Chondrocyte (in vitro differentiated cells): ENCODE measurements around the gene OBP2B. TPM values are rescaled to one million over a fixed set of nuclear protein-coding genes. Genes with fewer than 3 reads are reported as not detected.
"Not testable (repeated sequence)": the region's sequence is repeated elsewhere in the genome, so short reads cannot be mapped to it uniquely, and the experiment has no call there.

Experiments
- DNase-seq: peaks from one replicate; pipeline ENCODE4 v3.0.0; 2021; ENCODE audit warnings: mixed read lengths, low spot score
- H3K27ac Mint-ChIP-seq: one replicate; pipeline ENCODE4 v1.8.0; 2021; ENCODE audit warnings: mild to moderate bottlenecking, moderate library complexity, mixed read lengths; ENCODE audit not compliant: unreplicated experiment
- H3K27me3 Mint-ChIP-seq: 2 replicates; pipeline ENCODE4 v1.8.0; 2021; ENCODE audit warnings: low read depth, mixed read lengths
- H3K36me3 Mint-ChIP-seq: 2 replicates; pipeline ENCODE4 v1.8.0; 2021; ENCODE audit warnings: low read depth, mixed read lengths
- H3K4me1 Mint-ChIP-seq: 2 replicates; pipeline ENCODE4 v1.8.0; 2021; ENCODE audit warnings: low read depth, mild to moderate bottlenecking, mixed read lengths
- H3K4me3 Mint-ChIP-seq: one replicate; pipeline ENCODE4 v1.8.0; 2021; ENCODE audit warnings: mild to moderate bottlenecking, moderate library complexity, mixed read lengths; ENCODE audit not compliant: unreplicated experiment
- H3K9me3 Mint-ChIP-seq: 2 replicates; pipeline ENCODE4 v1.8.0; 2021; ENCODE audit warnings: low read depth, mixed read lengths
- total RNA-seq: library from RNA; stranded (reverse); gene quantifications from 3 replicates; pipeline ENCODE4 v1.2.1, GENCODE V29; 2021
- TF ChIP-seq, protein P1 (sequence below): fragments of 200-600 bp; sonication (generic); IDR thresholded peaks from 2 replicates; pipeline ENCODE4 v1.5.0; 2021; ENCODE audit warnings: antibody characterized with exemption, mild to moderate bottlenecking, moderate library complexity

Gene OBP2B
- total RNA-seq, 1 donor from 2014 or later: not detected

- DNase-seq: peak; percentile 86
- no peaks in the 10 kb centered on the region for H3K36me3 Mint-ChIP-seq
- H3K27me3 Mint-ChIP-seq: peaks cover 29% of the 10 kb centered on the region
- no peak overlapping the region for H3K27ac Mint-ChIP-seq
- no peaks in the 10 kb centered on the region for H3K4me1 Mint-ChIP-seq
- no peaks in the 10 kb centered on the region for H3K9me3 Mint-ChIP-seq
- no peak overlapping the region for H3K4me3 Mint-ChIP-seq
- TF ChIP-seq, protein P1, sequence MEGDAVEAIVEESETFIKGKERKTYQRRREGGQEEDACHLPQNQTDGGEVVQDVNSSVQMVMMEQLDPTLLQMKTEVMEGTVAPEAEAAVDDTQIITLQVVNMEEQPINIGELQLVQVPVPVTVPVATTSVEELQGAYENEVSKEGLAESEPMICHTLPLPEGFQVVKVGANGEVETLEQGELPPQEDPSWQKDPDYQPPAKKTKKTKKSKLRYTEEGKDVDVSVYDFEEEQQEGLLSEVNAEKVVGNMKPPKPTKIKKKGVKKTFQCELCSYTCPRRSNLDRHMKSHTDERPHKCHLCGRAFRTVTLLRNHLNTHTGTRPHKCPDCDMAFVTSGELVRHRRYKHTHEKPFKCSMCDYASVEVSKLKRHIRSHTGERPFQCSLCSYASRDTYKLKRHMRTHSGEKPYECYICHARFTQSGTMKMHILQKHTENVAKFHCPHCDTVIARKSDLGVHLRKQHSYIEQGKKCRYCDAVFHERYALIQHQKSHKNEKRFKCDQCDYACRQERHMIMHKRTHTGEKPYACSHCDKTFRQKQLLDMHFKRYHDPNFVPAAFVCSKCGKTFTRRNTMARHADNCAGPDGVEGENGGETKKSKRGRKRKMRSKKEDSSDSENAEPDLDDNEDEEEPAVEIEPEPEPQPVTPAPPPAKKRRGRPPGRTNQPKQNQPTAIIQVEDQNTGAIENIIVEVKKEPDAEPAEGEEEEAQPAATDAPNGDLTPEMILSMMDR: no peak
These were observed 37.7 kb downstream of the OBP2B start for GRCh38 chr9:133171161-133171961.

DNA sequence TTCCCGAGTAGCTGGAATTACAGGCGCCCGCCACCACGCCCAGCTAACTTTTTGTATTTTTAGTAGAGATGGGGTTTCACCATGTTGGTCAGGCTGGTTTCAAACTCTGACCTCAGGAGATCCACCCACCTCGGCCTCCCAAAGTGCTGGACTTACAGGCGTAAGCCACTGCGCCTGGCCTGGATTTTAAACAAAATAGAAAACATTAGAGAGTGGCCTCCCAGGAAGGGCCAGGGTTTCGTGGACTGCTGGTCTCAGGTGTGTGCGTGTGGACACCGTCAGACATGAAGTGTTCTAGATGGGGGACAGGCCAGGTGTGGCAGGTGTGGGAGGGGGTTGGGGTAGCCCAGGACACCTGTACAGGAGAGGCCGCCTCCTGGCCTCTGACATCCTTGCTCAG is 38.3 kb downstream of the OBP2B start:
- no peaks in the 10 kb centered on the region for H3K36me3 Mint-ChIP-seq
- no peak overlapping the region for H3K27ac Mint-ChIP-seq
- peaks cover 24% of the 10 kb centered on the region for H3K27me3 Mint-ChIP-seq
- DNase-seq: peak; percentile 49
- H3K4me3 Mint-ChIP-seq: no peak overlapping the region
- H3K4me1 Mint-ChIP-seq: no peaks in the 10 kb centered on the region
- TF ChIP-seq, protein P1: no peak
- no peaks in the 10 kb centered on the region for H3K9me3 Mint-ChIP-seq

DNA sequence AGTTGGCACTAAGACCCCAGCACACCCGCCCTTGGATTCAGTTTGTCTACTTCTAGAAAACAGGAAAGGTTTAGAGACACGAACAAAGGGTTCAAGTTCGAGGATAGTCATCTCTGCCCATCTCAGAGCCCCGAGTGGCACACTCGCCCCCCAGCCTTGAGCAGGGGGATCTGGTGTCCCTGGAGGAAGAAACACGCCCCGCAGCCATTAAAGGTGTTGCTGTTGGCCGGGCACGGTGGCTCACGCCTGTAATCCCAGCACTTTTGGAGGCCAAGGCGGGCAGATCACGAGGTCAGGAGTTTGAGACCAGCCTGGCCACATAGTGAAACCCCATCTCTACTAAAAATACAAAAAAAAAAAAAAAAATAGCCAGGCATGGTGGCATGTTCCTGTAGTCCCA is 39.4 kb downstream of the OBP2B start:
- not testable (repeated sequence) for H3K4me3 Mint-ChIP-seq, H3K4me1 Mint-ChIP-seq, H3K9me3 Mint-ChIP-seq, H3K36me3 Mint-ChIP-seq, H3K27ac Mint-ChIP-seq
- DNase-seq: peak; percentile 39
- peaks cover 19% of the 10 kb centered on the region for H3K27me3 Mint-ChIP-seq

DNA sequence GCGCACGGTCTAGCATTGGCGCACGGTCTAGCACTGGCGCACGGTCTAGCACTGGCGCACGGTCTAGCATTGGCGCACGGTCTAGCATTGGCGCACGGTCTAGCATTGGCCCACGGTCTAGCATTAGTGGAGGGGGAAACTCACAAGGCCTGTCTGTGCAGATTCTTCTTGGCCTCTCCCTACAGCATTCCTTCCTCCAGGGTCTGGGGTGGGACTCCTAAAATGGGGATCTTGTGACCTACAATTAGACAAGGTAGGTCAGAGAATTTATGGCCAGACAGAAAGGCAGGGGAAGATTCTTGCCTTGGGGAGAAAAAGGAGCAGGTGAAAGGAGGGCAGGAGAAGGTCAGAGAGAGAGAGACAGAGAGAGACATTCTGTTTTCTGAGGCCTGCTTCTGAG is 39.9 kb downstream of the OBP2B start:
- Mint-ChIP-seq H3K4me3 (no peak overlapping the region), H3K36me3 (no peaks in the 10 kb centered on the region), H3K9me3 (no peaks in the 10 kb centered on the region), H3K27ac (no peak overlapping the region), H3K27me3 (peaks cover 17% of the 10 kb centered on the region), H3K4me1 (peaks cover 1% of the 10 kb centered on the region)
- TF ChIP-seq, protein P1: no peak
- DNase-seq: peak; percentile 20

- peak; percentile 24 for DNase-seq
- Mint-ChIP-seq H3K4me3 (no peak overlapping the region), H3K27ac (no peak overlapping the region), H3K4me1 (peaks cover 4% of the 10 kb centered on the region), H3K9me3 (no peaks in the 10 kb centered on the region), H3K27me3 (peaks cover 10% of the 10 kb centered on the region), H3K36me3 (no peaks in the 10 kb centered on the region)
- TF ChIP-seq, protein P1: no peak
These were observed 40.6 kb downstream of the OBP2B start for GRCh38 chr9:133168432-133168831.

DNA sequence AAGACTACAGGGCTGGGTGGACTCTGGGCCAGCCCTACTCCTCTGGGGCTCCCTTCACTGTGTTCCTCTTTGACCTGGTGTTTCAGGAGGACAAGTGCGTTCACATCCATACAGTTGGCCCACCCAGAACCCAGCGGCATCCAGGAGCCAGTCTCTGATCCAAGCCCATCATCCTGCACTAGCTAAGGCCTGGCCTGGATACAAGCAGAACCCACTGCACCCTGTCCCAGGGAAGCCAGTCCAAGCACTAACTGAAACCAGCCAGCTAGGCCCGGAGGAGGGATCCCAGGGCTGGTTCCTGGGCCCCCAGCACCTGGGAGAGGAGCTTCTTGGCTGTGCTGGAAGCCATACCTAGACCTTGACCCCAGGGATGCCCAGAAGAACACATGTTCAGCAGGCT is 41.3 kb downstream of the OBP2B start:
- H3K27ac Mint-ChIP-seq: no peak overlapping the region
- H3K36me3 Mint-ChIP-seq: no peaks in the 10 kb centered on the region
- H3K27me3 Mint-ChIP-seq: peaks cover 9% of the 10 kb centered on the region
- H3K4me3 Mint-ChIP-seq: no peak overlapping the region
- H3K9me3 Mint-ChIP-seq: no peaks in the 10 kb centered on the region
- peaks cover 5% of the 10 kb centered on the region for H3K4me1 Mint-ChIP-seq
- peak; percentile 60 for DNase-seq
- TF ChIP-seq, protein P1: no peak
